HG03457 (cell line): ENCODE data around the gene RUNX2.

Experiments used
- ATAC-seq: cut with Tn5 transposase; IDR thresholded peaks from one replicate; pipeline ENCODE4 v1.9.1; 2021; ENCODE audit warnings: moderate number of reproducible peaks; ENCODE audit not compliant: unreplicated experiment

The RUNX2 gene

GRCh38 chr6:45689926-45690615 is 361.9 kb downstream of the RUNX2 start:
- ATAC-seq, result no peak

GRCh38 chr6:45690846-45691245 is 362.7 kb downstream of the RUNX2 start:
- ATAC-seq, result no peak

- no peak for ATAC-seq
Observed at GRCh38 chr6:45691426-45691825, 363.3 kb downstream of the RUNX2 start.

- ATAC-seq, result no peak
Observed at GRCh38 chr6:45692021-45692420, 363.9 kb downstream of the RUNX2 start.

- no peak for ATAC-seq
Observed at GRCh38 chr6:45696738-45697137, 368.6 kb downstream of the RUNX2 start.

GRCh38 chr6:45697605-45698004 is 369.5 kb downstream of the RUNX2 start:
- no peak for ATAC-seq

- no peak for ATAC-seq
Observed at GRCh38 chr6:45698046-45698445, 369.9 kb downstream of the RUNX2 start.

- no peak for ATAC-seq
Observed at GRCh38 chr6:45699663-45700062, 371.5 kb downstream of the RUNX2 start.

- ATAC-seq, result no peak
Observed at GRCh38 chr6:45702849-45703739, 375.0 kb downstream of the RUNX2 start.

GRCh38 chr6:45704056-45704800 is 376.1 kb downstream of the RUNX2 start:
- ATAC-seq, result no peak

GRCh38 chr6:45705137-45705855 is 377.2 kb downstream of the RUNX2 start:
- no peak for ATAC-seq

- ATAC-seq, result no peak
Observed at GRCh38 chr6:45706319-45706718, 378.2 kb downstream of the RUNX2 start.

GRCh38 chr6:45707176-45707575 is 379.0 kb downstream of the RUNX2 start:
- ATAC-seq, result no peak

- peak; percentile 52 for ATAC-seq
Observed at GRCh38 chr6:45709781-45710220, 381.7 kb downstream of the RUNX2 start.

GRCh38 chr6:45710304-45710821 is 382.2 kb downstream of the RUNX2 start:
- peak; percentile 69 for ATAC-seq

- no peak for ATAC-seq
Observed at GRCh38 chr6:45712076-45712475, 383.9 kb downstream of the RUNX2 start.

- no peak for ATAC-seq
Observed at GRCh38 chr6:45712786-45713185, 384.7 kb downstream of the RUNX2 start.
